MM.1S (cell line): Measurements from ENCODE around the gene POLR3A.

Experiments used
- EZH2phosphoT487 ChIP-seq: fragments of 300-600 bp; sonication (generic); IDR thresholded peaks from 2 replicates; pipeline ENCODE4 v1.6.1; 2018; ENCODE audit warnings: antibody characterized with exemption, low read length
- TF ChIP-seq, protein P1 (sequence below): fragments of 300-600 bp; sonication (generic); IDR thresholded peaks from 2 replicates; pipeline ENCODE4 v1.5.1; 2016; ENCODE audit warnings: antibody characterized with exemption, low read length, mixed read lengths

DNA sequence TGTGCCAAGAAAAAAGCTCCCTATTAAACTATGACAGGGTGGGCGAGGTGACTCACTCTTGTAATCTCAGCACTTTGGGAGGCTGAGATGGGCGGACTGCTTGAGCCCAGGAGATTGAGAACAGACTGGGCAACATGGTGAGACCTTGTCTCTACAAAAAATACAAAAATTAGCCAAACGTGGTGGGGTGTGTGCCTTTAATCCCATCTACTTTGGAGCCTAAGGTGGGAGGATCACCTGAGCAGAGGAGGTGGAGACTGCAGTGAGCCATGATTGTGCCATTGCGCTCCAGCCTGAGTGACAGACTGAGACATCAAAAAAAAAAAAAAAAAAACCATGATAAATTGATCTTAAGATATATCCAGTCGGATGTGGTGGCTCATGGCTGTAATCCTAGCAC is 11.5 kb downstream of the POLR3A start:
- TF ChIP-seq, protein P1, sequence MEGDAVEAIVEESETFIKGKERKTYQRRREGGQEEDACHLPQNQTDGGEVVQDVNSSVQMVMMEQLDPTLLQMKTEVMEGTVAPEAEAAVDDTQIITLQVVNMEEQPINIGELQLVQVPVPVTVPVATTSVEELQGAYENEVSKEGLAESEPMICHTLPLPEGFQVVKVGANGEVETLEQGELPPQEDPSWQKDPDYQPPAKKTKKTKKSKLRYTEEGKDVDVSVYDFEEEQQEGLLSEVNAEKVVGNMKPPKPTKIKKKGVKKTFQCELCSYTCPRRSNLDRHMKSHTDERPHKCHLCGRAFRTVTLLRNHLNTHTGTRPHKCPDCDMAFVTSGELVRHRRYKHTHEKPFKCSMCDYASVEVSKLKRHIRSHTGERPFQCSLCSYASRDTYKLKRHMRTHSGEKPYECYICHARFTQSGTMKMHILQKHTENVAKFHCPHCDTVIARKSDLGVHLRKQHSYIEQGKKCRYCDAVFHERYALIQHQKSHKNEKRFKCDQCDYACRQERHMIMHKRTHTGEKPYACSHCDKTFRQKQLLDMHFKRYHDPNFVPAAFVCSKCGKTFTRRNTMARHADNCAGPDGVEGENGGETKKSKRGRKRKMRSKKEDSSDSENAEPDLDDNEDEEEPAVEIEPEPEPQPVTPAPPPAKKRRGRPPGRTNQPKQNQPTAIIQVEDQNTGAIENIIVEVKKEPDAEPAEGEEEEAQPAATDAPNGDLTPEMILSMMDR, result no peak
- TF ChIP-seq EZH2phosphoT487, result no peak
